ENCODE measurements around the gene RASAL3. TPM values are rescaled to one million over a fixed set of nuclear protein-coding genes. Genes with fewer than 3 reads are reported as not detected.

The RASAL3 gene
- total and polyA plus RNA-seq, 2 of the 8 experiments (the other 6 are each of a cell fraction or from before 2014, with no cell fraction given) = 0.19 to 0.63 TPM

DNA sequence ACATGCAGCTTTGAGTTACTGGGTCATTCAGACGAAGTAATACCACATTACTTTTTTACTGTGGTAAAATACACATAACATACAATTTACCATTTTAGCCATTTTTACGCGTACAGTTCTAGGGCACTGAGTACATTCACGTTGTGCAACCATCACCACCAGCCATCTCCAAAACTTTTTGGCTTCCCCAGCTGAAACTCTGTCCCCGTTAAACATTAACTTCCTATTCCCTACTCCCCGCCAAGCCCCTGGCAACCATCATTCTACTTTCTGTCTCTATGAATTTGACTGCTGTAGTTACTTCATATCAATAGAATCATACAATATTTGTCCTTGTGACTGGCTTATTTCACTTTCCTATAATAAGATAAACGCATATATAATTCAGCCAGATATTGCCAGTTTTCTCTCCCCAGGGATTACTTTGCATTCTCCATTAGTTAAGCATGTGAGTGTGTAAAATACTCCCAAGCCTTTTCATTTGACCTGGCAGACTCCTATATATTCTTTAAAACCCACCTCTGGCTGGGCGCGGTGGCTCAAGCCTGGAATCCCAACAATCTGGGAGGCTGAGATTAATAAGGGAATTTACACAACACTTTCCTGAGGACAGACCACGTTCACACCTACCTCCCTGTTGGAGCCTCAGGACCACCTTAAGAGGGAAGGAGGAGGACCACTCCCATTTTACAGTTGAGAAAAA, 34.0 kb upstream of the RASAL3 start:
- 76% methylated on average over 10 of the region's 10 CpGs; no CpG with 5 or more reads in 1 of the 2 experiments for WGBS, 2 experiments (ENCODE audit: extremely low coverage in 1 of 2, insufficient coverage in 1 of 2, insufficient read length in 1 of 2, insufficient replicate concordance in 2 of 2, low coverage in 1 of 2, low lambda C conversion rate in 2 of 2, missing lambda C conversion rate in 1 of 2)
- H2AFZ ChIP-seq (ENCODE audit: low read length) = no peak overlapping the region
- no peak overlapping the region for H3K27ac ChIP-seq (ENCODE audit: low read depth, low read length)
- H3K4ac ChIP-seq (replicated peaks; ENCODE audit: insufficient read length, low read depth, low read length) = no peak overlapping the region
- no peak overlapping the region for H4K5ac ChIP-seq (ENCODE audit: insufficient read length, low read depth, low read length)
- no peak overlapping the region for H3K23ac ChIP-seq (ENCODE audit: insufficient read length)
- H4K20me1 ChIP-seq (replicated peaks in 1 of 2; ENCODE audit: control insufficient read depth in 1 of 2, insufficient read depth in 2 of 2, low read length in 2 of 2) = no peaks in the 10 kb centered on the region
- no peaks in the 10 kb centered on the region for H3K79me1 ChIP-seq (ENCODE audit: low read depth, low read length)
- no peak overlapping the region for H2BK120ac ChIP-seq (replicated peaks; ENCODE audit: low read depth, low read length)
- H3K56ac ChIP-seq (replicated peaks; ENCODE audit: insufficient read length, low read depth, low read length) = no peak overlapping the region
- H3K4me3 ChIP-seq (ENCODE audit: extremely low read depth in 1 of 4, insufficient read depth in 2 of 4, low read depth in 3 of 4, low read length in 4 of 4) = no peak overlapping the region
- H4K91ac ChIP-seq (replicated peaks; ENCODE audit: insufficient read length, low read length) = no peak overlapping the region
- no peak overlapping the region for H2AK5ac ChIP-seq (ENCODE audit: low read depth, low read length)
- H2BK12ac ChIP-seq (ENCODE audit: low read depth, low read length) = no peak overlapping the region
- DNase-seq (ENCODE audit: low read depth in 1 of 2, low spot score in 2 of 2) = no peak
- H3K4me1 ChIP-seq (replicated peaks in 1 of 4; ENCODE audit: control insufficient read depth in 3 of 4, insufficient read depth in 4 of 4, low read length in 3 of 4) = no peaks in the 10 kb centered on the region
- no peaks in the 10 kb centered on the region for H3K27me3 ChIP-seq (replicated peaks in 1 of 4; ENCODE audit: control insufficient read depth in 3 of 4, extremely low read depth in 1 of 4, insufficient read depth in 3 of 4, low read length in 3 of 4)
- POLR2A ChIA-PET (ENCODE audit: partially characterized antibody) = no interaction called here
- no peak overlapping the region for H3K4me2 ChIP-seq (ENCODE audit: insufficient read depth in 1 of 2, low read depth in 2 of 2, low read length in 2 of 2)
- peaks cover 2% of the 10 kb centered on the region; the same call in 1 of the 2 replicates for H3K23me2 ChIP-seq (ENCODE audit: low read depth, low read length)
- H3K14ac ChIP-seq (ENCODE audit: insufficient read length) = no peak overlapping the region
- FAIRE-seq = no peak
- CTCF ChIA-PET (ENCODE audit: partially characterized antibody) = interaction anchor here (0.8 kb wide), 1 partner anchor 59 kb away, joined by 3 read pairs; no protein-coding TSS in a partner anchor
- no peak overlapping the region for H2BK15ac ChIP-seq (ENCODE audit: low read length)
- no peaks in the 10 kb centered on the region; a peak in 1 of 8 replicates for H3K36me3 ChIP-seq (ENCODE audit: control insufficient read depth in 2 of 4, insufficient read depth in 4 of 4, low read length in 3 of 4)
- H3K9ac ChIP-seq (replicated peaks in 1 of 4; ENCODE audit: extremely low read depth in 1 of 4, low read depth in 3 of 4, low read length in 3 of 4) = no peak overlapping the region
- no peak overlapping the region for H2BK5ac ChIP-seq (ENCODE audit: low read depth, low read length)
- H3K79me2 ChIP-seq (ENCODE audit: control insufficient read depth in 1 of 2, insufficient read depth in 2 of 2, low read length in 2 of 2) = no peaks in the 10 kb centered on the region
- no peak overlapping the region for H4K8ac ChIP-seq (ENCODE audit: extremely low read depth, insufficient read depth, low read length)
- H3K9me3 ChIP-seq (ENCODE audit: insufficient read depth in 2 of 2, low read depth in 1 of 2, low read length in 1 of 2) = peaks cover 28 to 57% of the 10 kb centered on the region in 2 experiments
- H2BK20ac ChIP-seq (ENCODE audit: low read length) = no peak overlapping the region
- no peak overlapping the region for H3K18ac ChIP-seq (ENCODE audit: extremely low read depth, low read length)
- TF ChIP-seq NANOG (IDR thresholded peaks at IDR 0.05; ENCODE audit: insufficient read depth, low read depth, low read length, poor library complexity, severe bottlenecking) = no peak
- TF ChIP-seq TCF12 (IDR thresholded peaks at IDR 0.05; ENCODE audit: low read depth, low read length) = no peak
- TF ChIP-seq HDAC2 (IDR thresholded peaks at IDR 0.05; ENCODE audit: borderline replicate concordance in 1 of 2, low read depth in 2 of 2, low read length in 2 of 2) = no peak
- no peak for TF ChIP-seq EP300 (IDR thresholded peaks at IDR 0.05; ENCODE audit: borderline replicate concordance in 1 of 2, low read depth in 2 of 2, low read length in 2 of 2)
- no peak for TF ChIP-seq POLR2AphosphoS5 (IDR thresholded peaks at IDR 0.05; ENCODE audit: low read depth, low read length)
- no peak for TF ChIP-seq SRF (IDR thresholded peaks at IDR 0.05; ENCODE audit: low read depth, low read length)
- no peak for TF ChIP-seq POU5F1 (IDR thresholded peaks at IDR 0.05; ENCODE audit: low read depth, low read length)
- no peak for TF ChIP-seq MAFK (IDR thresholded peaks at IDR 0.05; ENCODE audit: low read depth, low read length)
- TF ChIP-seq CHD2 (IDR thresholded peaks at IDR 0.05; ENCODE audit: low read length) = no peak
- TF ChIP-seq ATF3 (IDR thresholded peaks at IDR 0.05; ENCODE audit: insufficient read depth, low read depth, low read length) = no peak
- no peak for TF ChIP-seq SP1 (IDR thresholded peaks at IDR 0.05; ENCODE audit: low read depth, low read length)

Measured in H1 (cell line).